Endothelial cell of umbilical vein (primary cell): ENCODE measurements around the gene FAM53B.

Experiments used
- EZH2 ChIP-seq: IDR thresholded peaks from 2 replicates; pipeline ENCODE4 v1.6.1; 2012; ENCODE audit warnings: borderline replicate concordance, low read depth, mild to moderate bottlenecking, moderate library complexity, low read length, inconsistent platforms; ENCODE audit not compliant: severe bottlenecking
- JUN ChIP-seq: IDR thresholded peaks from 2 replicates; pipeline ENCODE4 v1.6.1; 2011; ENCODE audit warnings: borderline replicate concordance, low read depth; ENCODE audit not compliant: insufficient read length, insufficient read depth
- MYC ChIP-seq: IDR thresholded peaks from one replicate; pipeline ENCODE4 v1.6.1; 2011; ENCODE audit warnings: mild to moderate bottlenecking, low read depth, low read length
- POLR2A ChIP-seq: IDR thresholded peaks from 2 replicates; pipeline ENCODE4 v1.6.1; 2012; ENCODE audit warnings: low read depth, mild to moderate bottlenecking, control low read depth, low read length
- POLR2AphosphoS5 ChIP-seq: IDR thresholded peaks from 2 replicates; pipeline ENCODE4 v1.6.1; 2012; ENCODE audit warnings: low read depth, mild to moderate bottlenecking, control low read depth, low read length, moderate library complexity; ENCODE audit not compliant: insufficient read depth
- TF ChIP-seq, protein P1 (sequence below): IDR thresholded peaks from 2 replicates; pipeline ENCODE4 v1.6.1; 2011; ENCODE audit not compliant: insufficient read depth, insufficient read length
- TF ChIP-seq, protein P2 (sequence below), 2 donors: IDR thresholded peaks; 1 replicate in 1 of 2; 2 replicates in 1 of 2; pipeline ENCODE4 v1.5.1; 2011; ENCODE audit warnings: low read length in 2 of 2, mild to moderate bottlenecking in 2 of 2, moderate library complexity in 2 of 2, control low read depth in 1 of 2, inconsistent platforms in 1 of 2, low read depth in 1 of 2; ENCODE audit not compliant: insufficient read depth in 1 of 2; ENCODE audit errors: extremely low read depth in 1 of 2

DNA sequence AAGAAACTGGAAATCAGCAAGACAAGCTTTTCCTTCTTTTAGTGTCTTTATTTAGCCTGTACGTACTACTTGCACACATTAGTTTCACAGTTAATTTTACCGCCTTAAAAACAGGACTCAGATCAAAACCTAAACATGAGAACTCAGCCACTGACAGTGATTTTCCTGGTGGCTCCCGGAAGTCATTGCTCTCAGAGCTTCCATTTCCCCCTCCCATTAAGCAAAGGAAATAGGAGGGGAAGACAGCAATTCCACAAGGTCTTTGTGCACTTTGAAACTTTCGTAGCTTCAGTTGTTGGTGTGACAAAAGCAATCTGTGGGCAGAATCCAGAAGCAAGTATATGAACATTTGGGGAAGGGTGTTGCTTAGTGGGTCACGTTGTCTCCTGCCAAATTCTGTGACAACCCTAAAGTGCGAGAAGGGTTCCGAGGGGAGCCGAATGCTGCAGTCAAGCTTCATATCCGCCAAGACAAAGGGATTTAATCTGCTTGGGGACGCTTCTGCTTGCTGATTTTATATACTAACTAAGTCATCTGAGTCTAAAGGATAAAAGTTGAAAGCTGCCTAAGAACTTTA is 30.4 kb downstream of the FAM53B start:
- TF ChIP-seq, protein P1, sequence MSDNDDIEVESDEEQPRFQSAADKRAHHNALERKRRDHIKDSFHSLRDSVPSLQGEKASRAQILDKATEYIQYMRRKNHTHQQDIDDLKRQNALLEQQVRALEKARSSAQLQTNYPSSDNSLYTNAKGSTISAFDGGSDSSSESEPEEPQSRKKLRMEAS: no peak
- TF ChIP-seq POLR2A: no peak
- TF ChIP-seq JUN: no peak
- TF ChIP-seq, protein P2, sequence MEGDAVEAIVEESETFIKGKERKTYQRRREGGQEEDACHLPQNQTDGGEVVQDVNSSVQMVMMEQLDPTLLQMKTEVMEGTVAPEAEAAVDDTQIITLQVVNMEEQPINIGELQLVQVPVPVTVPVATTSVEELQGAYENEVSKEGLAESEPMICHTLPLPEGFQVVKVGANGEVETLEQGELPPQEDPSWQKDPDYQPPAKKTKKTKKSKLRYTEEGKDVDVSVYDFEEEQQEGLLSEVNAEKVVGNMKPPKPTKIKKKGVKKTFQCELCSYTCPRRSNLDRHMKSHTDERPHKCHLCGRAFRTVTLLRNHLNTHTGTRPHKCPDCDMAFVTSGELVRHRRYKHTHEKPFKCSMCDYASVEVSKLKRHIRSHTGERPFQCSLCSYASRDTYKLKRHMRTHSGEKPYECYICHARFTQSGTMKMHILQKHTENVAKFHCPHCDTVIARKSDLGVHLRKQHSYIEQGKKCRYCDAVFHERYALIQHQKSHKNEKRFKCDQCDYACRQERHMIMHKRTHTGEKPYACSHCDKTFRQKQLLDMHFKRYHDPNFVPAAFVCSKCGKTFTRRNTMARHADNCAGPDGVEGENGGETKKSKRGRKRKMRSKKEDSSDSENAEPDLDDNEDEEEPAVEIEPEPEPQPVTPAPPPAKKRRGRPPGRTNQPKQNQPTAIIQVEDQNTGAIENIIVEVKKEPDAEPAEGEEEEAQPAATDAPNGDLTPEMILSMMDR (IDR thresholded peaks at IDR 0.05; ENCODE audit: extremely low read depth in 1 of 2, insufficient read depth in 1 of 2, low read depth in 1 of 2, low read length in 2 of 2): no peak
- TF ChIP-seq EZH2: no peak
- no peak for TF ChIP-seq POLR2AphosphoS5
- no peak for TF ChIP-seq MYC
